H1 (cell line): ENCODE results near the gene TTC28.

ENCODE experiments used
- CBX5 ChIP-seq: fragments of 300-800, 300-1000 bp; sonication (generic); IDR thresholded peaks from 2 replicates; pipeline ENCODE4 v1.7.1; 2016; ENCODE audit warnings: antibody characterized with exemption, low read length, low read depth
- EZH2 ChIP-seq: fragments of 200-600 bp; sonication (generic); IDR thresholded peaks from 2 replicates; pipeline ENCODE4 v1.7.1; 2012; ENCODE audit warnings: low read depth, mild to moderate bottlenecking, moderate library complexity, low read length, inconsistent platforms; ENCODE audit not compliant: severe bottlenecking
- JUN ChIP-seq: IDR thresholded peaks from 2 replicates; pipeline ENCODE4 v1.6.1; 2011; ENCODE audit warnings: low read depth, mild to moderate bottlenecking, improper control_type of control experiment, low read length
- NRF1 ChIP-seq: IDR thresholded peaks from 2 replicates; pipeline ENCODE4 v1.6.1; 2011; ENCODE audit warnings: mild to moderate bottlenecking, low read depth, low read length, improper control_type of control experiment
- POLR2AphosphoS5 ChIP-seq: IDR thresholded peaks from 2 replicates; pipeline ENCODE4 v1.6.1; 2011; ENCODE audit warnings: low read depth, low read length
- RAD21 ChIP-seq, 2 experiments: IDR thresholded peaks in 1 of 2; conservative IDR thresholded peaks in 1 of 2; 2 replicates each; pipeline ENCODE4 v1.6.1; 2011; ENCODE audit warnings: low read depth in 2 of 2, low read length in 2 of 2, improper control_type of control experiment in 1 of 2, inconsistent platforms in 1 of 2, mild to moderate bottlenecking in 1 of 2, moderate library complexity in 1 of 2
- RFX5 ChIP-seq: IDR thresholded peaks from 2 replicates; pipeline ENCODE4 v1.6.1; 2011; ENCODE audit warnings: low read depth, low read length, improper control_type of control experiment, borderline replicate concordance
- SP1 ChIP-seq: IDR thresholded peaks from 2 replicates; pipeline ENCODE4 v1.6.1; 2011; ENCODE audit warnings: low read depth, low read length
- TAF1 ChIP-seq: IDR thresholded peaks from 2 replicates; pipeline ENCODE4 v1.6.1; 2011; ENCODE audit warnings: mild to moderate bottlenecking, low read depth, low read length
- TEAD4 ChIP-seq: IDR thresholded peaks from 2 replicates; pipeline ENCODE4 v1.6.1; 2012; ENCODE audit warnings: low read depth, low read length, inconsistent platforms, mixed read lengths
- YY1 ChIP-seq: IDR thresholded peaks from 2 replicates; pipeline ENCODE4 v1.6.1; 2011; ENCODE audit warnings: low read depth, mild to moderate bottlenecking, low read length
- TF ChIP-seq, protein P1 (sequence below), 3 experiments: IDR thresholded peaks; 1 replicate in 2 of 3; 2 replicates in 1 of 3; pipeline versions ENCODE4 v1.5.1 to v1.6.1; 2011; ENCODE audit warnings: low read length in 3 of 3, mild to moderate bottlenecking in 3 of 3, inconsistent platforms in 2 of 3, low read depth in 1 of 3, moderate library complexity in 1 of 3; ENCODE audit not compliant: insufficient read depth in 1 of 3; ENCODE audit errors: control extremely low read depth in 1 of 3
- TF ChIP-seq, protein P2 (sequence below): IDR thresholded peaks from 2 replicates; pipeline ENCODE4 v1.6.1; 2012; ENCODE audit warnings: inconsistent platforms

DNA sequence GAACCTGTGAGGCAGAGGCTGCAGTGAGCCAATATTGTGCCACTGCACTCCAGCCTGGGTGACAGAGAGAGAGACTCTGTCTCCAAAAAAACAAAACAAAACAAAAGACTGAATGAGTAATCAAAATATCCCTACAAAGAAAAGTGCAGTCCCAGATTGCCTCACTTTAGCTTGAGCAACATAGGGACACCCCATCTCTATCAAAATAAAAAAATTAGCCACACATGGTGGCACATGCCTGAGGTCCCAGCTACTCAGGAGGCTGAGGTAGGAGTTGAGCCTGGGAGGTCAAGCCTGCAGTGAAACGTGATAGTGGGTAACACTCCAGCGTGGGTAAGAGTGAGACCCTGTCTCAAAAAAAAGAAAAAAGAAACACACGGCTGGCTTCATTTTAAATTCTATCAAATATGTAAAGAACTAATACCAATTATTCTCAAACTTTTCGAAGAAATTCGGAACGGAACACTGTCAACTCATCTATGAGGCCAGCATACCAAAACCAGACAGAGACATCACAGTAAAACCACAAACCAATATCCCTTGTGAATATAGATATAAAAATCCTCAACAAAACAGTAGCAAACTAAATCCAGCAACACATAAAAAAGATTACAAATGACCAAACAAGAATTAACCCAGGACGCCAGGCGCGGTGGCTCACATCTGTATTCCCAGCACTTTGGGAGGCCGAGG lies 49.1 kb upstream of the TTC28 start:
- TF ChIP-seq, protein P1, sequence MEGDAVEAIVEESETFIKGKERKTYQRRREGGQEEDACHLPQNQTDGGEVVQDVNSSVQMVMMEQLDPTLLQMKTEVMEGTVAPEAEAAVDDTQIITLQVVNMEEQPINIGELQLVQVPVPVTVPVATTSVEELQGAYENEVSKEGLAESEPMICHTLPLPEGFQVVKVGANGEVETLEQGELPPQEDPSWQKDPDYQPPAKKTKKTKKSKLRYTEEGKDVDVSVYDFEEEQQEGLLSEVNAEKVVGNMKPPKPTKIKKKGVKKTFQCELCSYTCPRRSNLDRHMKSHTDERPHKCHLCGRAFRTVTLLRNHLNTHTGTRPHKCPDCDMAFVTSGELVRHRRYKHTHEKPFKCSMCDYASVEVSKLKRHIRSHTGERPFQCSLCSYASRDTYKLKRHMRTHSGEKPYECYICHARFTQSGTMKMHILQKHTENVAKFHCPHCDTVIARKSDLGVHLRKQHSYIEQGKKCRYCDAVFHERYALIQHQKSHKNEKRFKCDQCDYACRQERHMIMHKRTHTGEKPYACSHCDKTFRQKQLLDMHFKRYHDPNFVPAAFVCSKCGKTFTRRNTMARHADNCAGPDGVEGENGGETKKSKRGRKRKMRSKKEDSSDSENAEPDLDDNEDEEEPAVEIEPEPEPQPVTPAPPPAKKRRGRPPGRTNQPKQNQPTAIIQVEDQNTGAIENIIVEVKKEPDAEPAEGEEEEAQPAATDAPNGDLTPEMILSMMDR (IDR thresholded peaks at IDR 0.05; ENCODE audit: control extremely low read depth in 1 of 3, insufficient read depth in 1 of 3, low read depth in 1 of 3, low read length in 3 of 3): no peak
- TF ChIP-seq JUN (no peak), POLR2AphosphoS5 (no peak), RFX5 (no peak), SP1 (no peak), TAF1 (no peak), NRF1 (no peak), CBX5 (no peak), EZH2 (no peak), YY1 (no peak), TEAD4 (no peak), RAD21 (IDR thresholded peaks at IDR 0.05 in 1 of 2, conservative IDR thresholded peaks at IDR 0.05 in 1 of 2; ENCODE audit: low read depth in 2 of 2, low read length in 2 of 2) (no peak)
- TF ChIP-seq, protein P2, sequence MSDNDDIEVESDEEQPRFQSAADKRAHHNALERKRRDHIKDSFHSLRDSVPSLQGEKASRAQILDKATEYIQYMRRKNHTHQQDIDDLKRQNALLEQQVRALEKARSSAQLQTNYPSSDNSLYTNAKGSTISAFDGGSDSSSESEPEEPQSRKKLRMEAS: no peak
